ENCODE data around the gene CCDC33.

CCDC33 gene

DNA sequence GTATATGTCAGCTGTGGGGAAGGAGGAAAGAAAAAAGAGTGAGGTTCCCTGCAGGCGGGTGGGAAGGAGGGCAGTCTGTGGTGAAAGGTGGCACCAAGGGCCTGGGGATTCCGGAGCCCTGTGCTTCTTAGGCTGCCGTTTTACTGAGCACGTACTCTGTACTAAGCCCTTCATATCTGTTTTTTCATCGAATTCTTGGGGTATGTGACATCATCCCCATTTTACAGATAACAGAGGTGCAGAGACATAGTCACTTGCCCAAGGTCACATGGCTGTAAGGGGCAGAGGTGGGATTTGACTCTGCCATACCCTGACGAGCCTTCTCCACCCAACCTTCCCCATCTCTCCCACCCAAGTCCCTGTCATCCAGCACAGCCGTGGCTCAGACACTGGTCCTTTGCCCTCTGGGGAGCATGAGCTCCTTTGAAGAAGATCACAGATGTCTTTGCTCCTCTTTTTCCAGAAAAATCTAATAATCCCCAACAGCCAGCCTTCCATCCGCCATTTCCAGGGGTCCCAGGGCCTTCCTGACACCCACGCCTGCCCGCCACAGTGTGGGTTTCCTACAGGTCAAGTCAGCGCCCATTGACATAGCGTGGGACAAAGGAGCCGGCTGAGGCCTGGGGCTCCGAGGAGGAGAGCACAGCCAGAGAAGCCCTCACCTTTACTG lies 107.1 kb downstream of the CCDC33 start:
- no peak for DNase-seq (ENCODE audit: low spot score)
- no peak for TF ChIP-seq CTCF (conservative IDR thresholded peaks at IDR 0.05; ENCODE audit: low read depth)
- ChIA-PET POLR2A (ENCODE audit: low non-redundant PET) (no interaction called here), CTCF (no interaction called here)
- no peak overlapping the region for H3K27ac ChIP-seq

DNA sequence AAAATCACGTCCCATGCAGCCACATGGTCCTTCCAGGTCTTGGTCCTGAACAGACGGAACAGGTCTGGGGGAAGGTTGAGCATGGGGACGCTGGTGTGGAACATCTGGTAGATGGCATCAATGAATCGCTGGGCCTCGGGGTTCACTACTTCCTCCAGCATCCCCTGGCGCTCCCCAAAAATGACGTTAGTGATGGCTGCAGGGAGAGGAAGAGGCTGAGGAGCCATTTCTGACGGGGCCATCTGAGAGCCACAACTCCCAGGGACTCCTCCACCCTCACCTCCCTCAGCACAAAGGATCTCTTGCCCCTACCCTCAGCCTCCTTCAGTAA lies 107.6 kb downstream of the CCDC33 start:
- no peak for TF ChIP-seq CTCF (conservative IDR thresholded peaks at IDR 0.05; ENCODE audit: low read depth)
- DNase-seq (ENCODE audit: low spot score), result no peak
- ChIA-PET CTCF (no interaction called here), POLR2A (ENCODE audit: low non-redundant PET) (no interaction called here)
- no peak overlapping the region for H3K27ac ChIP-seq

DNA sequence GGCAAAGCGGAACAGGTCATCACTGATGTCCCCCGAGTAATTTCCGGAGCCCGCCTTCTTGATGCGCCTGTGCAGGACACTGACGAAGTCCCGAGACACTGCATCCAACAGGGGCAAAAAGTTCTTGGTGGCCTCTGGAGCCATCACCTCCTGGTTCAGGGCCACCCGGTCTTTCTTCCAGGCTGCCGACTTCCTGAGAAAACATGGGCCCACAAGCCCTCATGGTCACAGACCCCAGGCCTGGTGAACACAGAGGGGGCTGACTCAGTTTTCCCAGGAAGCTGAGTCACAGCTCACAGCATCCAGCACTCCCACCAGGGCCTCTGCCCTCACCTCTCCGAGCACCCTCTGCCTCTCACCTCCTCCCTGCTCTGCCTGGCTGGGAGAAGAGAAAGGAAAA lies 108.9 kb downstream of the CCDC33 start:
- DNase-seq (ENCODE audit: low spot score), result no peak
- ChIA-PET POLR2A (ENCODE audit: low non-redundant PET) (no interaction called here), CTCF (no interaction called here)
- TF ChIP-seq CTCF (conservative IDR thresholded peaks at IDR 0.05; ENCODE audit: low read depth), result no peak
- H3K27ac ChIP-seq, result no peak overlapping the region

GRCh38 chr15:74347757-74348250 lies 111.7 kb downstream of the CCDC33 start:
- no peak overlapping the region for H3K27ac ChIP-seq
- TF ChIP-seq CTCF (conservative IDR thresholded peaks at IDR 0.05; ENCODE audit: low read depth), result no peak
- CTCF ChIA-PET, result no interaction called here
- no peak for DNase-seq (ENCODE audit: low spot score)
- POLR2A ChIA-PET (ENCODE audit: low non-redundant PET), result no interaction called here

DNA sequence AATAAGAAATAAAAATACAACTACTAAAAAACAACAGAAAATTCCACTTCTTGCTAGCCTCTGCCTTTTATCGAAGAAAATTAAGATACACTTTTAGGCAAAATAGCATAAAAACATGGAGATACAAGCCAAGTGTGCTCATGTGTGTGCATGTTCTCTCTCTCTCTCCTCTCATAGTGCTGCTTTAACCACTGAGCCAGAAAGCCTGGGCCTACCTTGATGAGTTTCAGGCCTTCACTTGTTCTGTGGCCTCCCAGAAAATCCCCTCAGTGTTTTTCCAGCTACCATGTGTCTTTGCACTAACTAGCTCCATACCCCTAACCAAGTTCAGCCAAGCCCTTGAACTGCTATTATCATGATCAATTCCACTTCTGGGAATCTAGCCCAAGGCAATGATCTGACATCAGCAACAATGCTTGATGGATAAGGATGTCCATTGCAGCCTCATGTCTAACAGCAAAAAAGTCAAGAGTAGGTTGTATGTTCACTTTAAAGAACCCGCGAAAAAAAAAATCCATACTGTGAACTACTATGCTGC lies 113.2 kb downstream of the CCDC33 start:
- no peak overlapping the region for H3K27ac ChIP-seq
- POLR2A ChIA-PET (ENCODE audit: low non-redundant PET), result no interaction called here
- CTCF ChIA-PET, result no interaction called here
- no peak for TF ChIP-seq CTCF (conservative IDR thresholded peaks at IDR 0.05; ENCODE audit: low read depth)
- no peak for DNase-seq (ENCODE audit: low spot score)

- H3K27ac ChIP-seq, result no peak overlapping the region
- POLR2A ChIA-PET (ENCODE audit: low non-redundant PET), result no interaction called here
- CTCF ChIA-PET, result interaction anchor here (0.7 kb wide), 1 partner anchor 408 kb away, joined by 3 read pairs; no protein-coding TSS in a partner anchor
- no peak for DNase-seq (ENCODE audit: low spot score)
- no peak for TF ChIP-seq CTCF (conservative IDR thresholded peaks at IDR 0.05; ENCODE audit: low read depth)
Measured at GRCh38 chr15:74350295-74351275, 114.5 kb downstream of the CCDC33 start.

Data from RWPE1 (cell line).